GM12873 (cell line): ENCODE results near the gene RAB40C.

Experiments used
- TF ChIP-seq, protein P1 (sequence below): IDR thresholded peaks from 2 replicates; pipeline ENCODE4 v1.5.1; 2012; ENCODE audit warnings: low read depth, mild to moderate bottlenecking, moderate library complexity, low read length, control low read depth; ENCODE audit not compliant: insufficient read depth; ENCODE audit errors: missing control alignments

The RAB40C gene

DNA sequence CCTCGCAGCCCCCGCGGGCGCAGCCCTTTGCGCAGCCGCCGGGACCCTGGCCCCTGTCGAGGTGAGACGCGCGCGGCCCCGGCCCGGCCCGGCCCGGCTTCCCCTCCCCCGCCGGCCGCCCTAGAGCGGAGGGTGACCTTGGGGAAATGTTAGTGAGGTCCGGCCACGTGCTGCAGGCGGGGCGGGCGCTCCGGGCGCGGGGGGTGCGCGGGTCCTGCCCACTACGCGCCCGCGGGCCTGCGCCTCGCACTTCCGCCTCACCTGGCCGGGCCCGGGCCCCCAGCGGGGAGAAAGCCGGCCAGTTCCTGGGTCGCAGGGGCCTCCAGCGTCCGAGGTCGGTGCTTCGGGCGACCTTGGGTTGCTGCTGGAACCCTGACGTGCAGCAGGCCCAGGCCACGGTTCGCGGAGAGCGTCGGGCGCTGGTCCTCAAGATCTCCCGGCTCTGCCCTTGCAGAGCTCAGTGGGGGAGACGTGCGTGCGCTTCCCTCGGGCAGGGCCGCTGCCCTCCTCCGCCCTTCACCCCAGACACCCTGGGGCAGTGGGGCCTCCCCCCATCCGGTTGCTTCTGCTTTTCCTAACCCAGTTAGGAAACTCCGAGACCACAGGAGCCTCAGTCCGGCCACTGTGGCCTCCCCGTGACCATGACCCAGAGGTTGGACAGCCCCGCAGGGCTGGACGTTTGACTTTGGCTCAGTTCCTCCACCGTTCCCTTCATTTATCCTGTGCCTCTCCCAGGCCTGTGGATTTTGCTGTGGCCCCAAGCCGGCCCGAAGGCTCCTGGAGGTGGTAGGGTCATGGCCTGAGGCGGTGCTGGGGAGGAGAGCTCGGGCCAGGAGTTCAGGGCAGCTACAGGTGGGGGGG lies 52.6 kb downstream of the RAB40C start:
- TF ChIP-seq, protein P1, sequence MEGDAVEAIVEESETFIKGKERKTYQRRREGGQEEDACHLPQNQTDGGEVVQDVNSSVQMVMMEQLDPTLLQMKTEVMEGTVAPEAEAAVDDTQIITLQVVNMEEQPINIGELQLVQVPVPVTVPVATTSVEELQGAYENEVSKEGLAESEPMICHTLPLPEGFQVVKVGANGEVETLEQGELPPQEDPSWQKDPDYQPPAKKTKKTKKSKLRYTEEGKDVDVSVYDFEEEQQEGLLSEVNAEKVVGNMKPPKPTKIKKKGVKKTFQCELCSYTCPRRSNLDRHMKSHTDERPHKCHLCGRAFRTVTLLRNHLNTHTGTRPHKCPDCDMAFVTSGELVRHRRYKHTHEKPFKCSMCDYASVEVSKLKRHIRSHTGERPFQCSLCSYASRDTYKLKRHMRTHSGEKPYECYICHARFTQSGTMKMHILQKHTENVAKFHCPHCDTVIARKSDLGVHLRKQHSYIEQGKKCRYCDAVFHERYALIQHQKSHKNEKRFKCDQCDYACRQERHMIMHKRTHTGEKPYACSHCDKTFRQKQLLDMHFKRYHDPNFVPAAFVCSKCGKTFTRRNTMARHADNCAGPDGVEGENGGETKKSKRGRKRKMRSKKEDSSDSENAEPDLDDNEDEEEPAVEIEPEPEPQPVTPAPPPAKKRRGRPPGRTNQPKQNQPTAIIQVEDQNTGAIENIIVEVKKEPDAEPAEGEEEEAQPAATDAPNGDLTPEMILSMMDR: no peak

DNA sequence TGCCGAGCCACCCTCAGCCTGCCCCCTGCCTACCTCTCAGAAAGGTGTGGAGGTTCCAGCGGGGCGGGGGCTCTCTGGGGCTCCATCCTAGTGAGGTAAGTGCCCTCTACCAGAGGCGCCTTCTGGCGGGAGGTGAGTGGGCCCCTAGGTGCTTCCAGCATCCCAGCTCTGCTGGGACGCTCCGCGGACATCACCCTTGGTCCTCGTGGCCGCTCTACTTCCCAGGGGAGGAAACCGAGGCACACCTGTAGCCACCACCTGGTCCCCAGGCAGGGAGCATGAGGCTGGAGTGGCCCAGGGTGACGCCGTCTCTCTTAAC lies 53.1 kb downstream of the RAB40C start:
- TF ChIP-seq, protein P1: no peak

GRCh38 chr16:644556-644955 lies 54.7 kb downstream of the RAB40C start:
- TF ChIP-seq, protein P1: no peak

- TF ChIP-seq, protein P1: no peak
Measured at GRCh38 chr16:645852-646678, 56.2 kb downstream of the RAB40C start.

DNA sequence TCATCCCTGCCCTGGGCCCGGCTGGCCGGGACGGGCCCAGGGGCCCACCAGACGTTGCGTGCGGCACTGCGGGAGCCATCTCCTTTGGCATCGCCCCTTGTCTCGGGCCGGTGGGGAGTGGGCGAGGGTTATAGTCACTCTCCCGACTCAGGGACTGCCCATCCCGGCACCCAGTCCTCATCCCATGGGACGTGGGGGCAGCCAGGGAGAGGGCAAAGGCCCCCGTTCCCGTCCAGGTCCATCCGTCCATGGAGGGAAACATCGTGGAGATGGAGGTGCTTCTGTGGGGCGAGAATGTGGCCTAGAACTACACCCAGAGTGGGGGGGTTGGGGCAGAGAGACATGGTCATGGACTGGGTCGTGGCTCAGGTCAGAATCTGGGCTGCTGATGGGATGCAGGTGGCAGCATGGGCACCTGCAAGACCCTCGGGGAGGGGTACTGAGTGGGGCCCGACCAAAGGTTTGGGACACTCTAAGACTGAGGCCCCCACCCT lies 56.9 kb downstream of the RAB40C start:
- TF ChIP-seq, protein P1: no peak

- TF ChIP-seq, protein P1: no peak
Measured at GRCh38 chr16:647173-647902, 57.5 kb downstream of the RAB40C start.

GRCh38 chr16:648071-648780 lies 58.4 kb downstream of the RAB40C start:
- TF ChIP-seq, protein P1: peak; percentile 83
